ENCODE results near the gene POLR3A. TPM values are rescaled to one million over a fixed set of nuclear protein-coding genes. Genes with fewer than 3 reads are reported as not detected.

Gene POLR3A
- total and polyA plus RNA-seq, 2 of the 13 experiments (the other 11 are each of a cell fraction or from before 2014, with no cell fraction given): 13.6 to 19.2 TPM

- no TSS peak for BruUV-seq (replicated peaks)
- Histone ChIP-seq H3K27me3 (ENCODE audit: control insufficient read depth in 1 of 2, insufficient read depth in 2 of 2, low read length in 2 of 2) (no peaks in the 10 kb centered on the region), H4K20me1 (ENCODE audit: insufficient read depth, low read length) (no peaks in the 10 kb centered on the region), H3K36me3 (replicated peaks in 1 of 2; ENCODE audit: control insufficient read depth in 1 of 2, insufficient read depth in 2 of 2, low read length in 2 of 2) (peaks cover 26 to 86% of the 10 kb centered on the region in 2 experiments), H3K27ac (ENCODE audit: extremely low read length, insufficient read depth, low read length) (no peak overlapping the region), H3K9me3 (ENCODE audit: low read length) (no peaks in the 10 kb centered on the region), H3K9ac (ENCODE audit: insufficient read depth, low read depth, low read length) (no peak overlapping the region), H3K79me2 (ENCODE audit: insufficient read depth, low read length) (no peaks in the 10 kb centered on the region), H2AFZ (ENCODE audit: low read length) (no peak overlapping the region), H3K4me1 (ENCODE audit: insufficient read depth, low read length) (no peaks in the 10 kb centered on the region), H3K4me3 (replicated peaks in 1 of 3; ENCODE audit: insufficient read depth in 1 of 3, low read depth in 2 of 3, low read length in 3 of 3) (no peak overlapping the region), H3K4me2 (ENCODE audit: low read depth, low read length) (no peak overlapping the region)
- in situ Hi-C loops (cut with HindIII; ENCODE audit: extremely low pct_ligation_motif_present, low pct_unique_long_range_greater_than_20kb): no loop called here
- TF ChIP-seq DDIT3 (CRISPR knock-in tag; IDR thresholded peaks at IDR 0.05) (no peak), POGK (CRISPR knock-in tag; conservative IDR thresholded peaks at IDR 0.05) (no peak), HIVEP1 (CRISPR knock-in tag; IDR thresholded peaks at IDR 0.05) (no peak), KDM6A (CRISPR knock-in tag; IDR thresholded peaks at IDR 0.05; ENCODE audit: low read depth) (no peak), SP4 (CRISPR knock-in tag; IDR thresholded peaks at IDR 0.05) (no peak), ZNF496 (CRISPR knock-in tag; IDR thresholded peaks at IDR 0.05; ENCODE audit: insufficient replicate concordance) (no peak), TRIM22 (IDR thresholded peaks at IDR 0.05) (no peak), ZNF737 (CRISPR knock-in tag; IDR thresholded peaks at IDR 0.05; ENCODE audit: borderline replicate concordance) (no peak), TFE3 (CRISPR knock-in tag; IDR thresholded peaks at IDR 0.05) (no peak)
- WGBS (ENCODE audit: low lambda C conversion rate): 93% methylated on average over 7 of the region's 7 CpGs
- ChIA-PET CTCF (ENCODE audit: low intra/inter-chr PET ratio, low total read pairs) (no interaction called here), POLR2A (no interaction called here)
- FAIRE-seq (no peak), ATAC-seq (no peak), DNase-seq (ENCODE audit: low spot score) (no peak)
- intact Hi-C loops (cut with micrococcal nuclease; ENCODE audit: unreplicated experiment): no loop called here
Measured at GRCh38 chr10:78010278-78010677, 19.0 kb downstream of the POLR3A start.
